ENCODE data around the gene FBXO30.

Gene FBXO30

GRCh38 chr6:145749632-145750031 is 65.0 kb downstream of the FBXO30 start:
- DNase-seq (ENCODE audit: low read depth) = no peak

DNA sequence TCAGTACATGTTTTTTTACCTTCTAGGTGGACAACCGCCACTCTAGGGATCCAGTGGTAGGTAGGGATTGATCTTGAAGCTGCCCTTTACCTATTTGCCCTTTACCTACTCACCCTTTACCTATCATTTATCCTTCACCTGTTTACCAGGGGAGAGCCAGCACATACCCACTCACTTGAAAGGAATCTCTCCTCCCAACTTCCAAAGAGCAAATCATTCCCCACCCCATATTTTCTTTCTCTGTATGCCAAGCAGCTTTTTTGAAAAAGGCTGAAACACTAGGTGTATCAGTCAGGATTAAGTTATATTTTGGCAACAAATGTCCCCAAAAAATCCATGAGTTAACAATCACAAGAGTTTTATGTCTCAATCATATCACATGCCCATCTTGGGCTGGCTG is 68.7 kb downstream of the FBXO30 start:
- no peak for DNase-seq (ENCODE audit: low read depth)

GRCh38 chr6:145744619-145745018 is 70.0 kb downstream of the FBXO30 start:
- no peak for DNase-seq (ENCODE audit: low read depth)
